Thymus (tissue), 11 donors: ENCODE results near the gene RPL6. TPM values are rescaled to one million over a fixed set of nuclear protein-coding genes. Genes with fewer than 3 reads are reported as not detected.

Experiments
- DNase-seq, 9 donors: peaks; one replicate each; pipeline ENCODE4 v3.0.0-alpha.2; 2013; ENCODE audit warnings: low spot score in 9 of 9, low read depth in 6 of 9, missing footprints in 1 of 9
- H3K27ac ChIP-seq, 2 donors: one replicate each; pipeline ENCODE4 v1.5.1; 2013; ENCODE audit warnings: control low read depth in 1 of 2, low read depth in 1 of 2, low read length in 1 of 2, mild to moderate bottlenecking in 1 of 2, moderate library complexity in 1 of 2
- H3K27me3 ChIP-seq, 2 donors: one replicate each; pipeline ENCODE4 v1.5.1; 2013; ENCODE audit warnings: low read length in 1 of 2; ENCODE audit not compliant: control insufficient read depth in 2 of 2, insufficient read depth in 1 of 2
- H3K36me3 ChIP-seq, 2 donors: one replicate each; pipeline ENCODE4 v1.5.1; 2013; ENCODE audit warnings: low read length in 1 of 2, mild to moderate bottlenecking in 1 of 2, moderate library complexity in 1 of 2; ENCODE audit not compliant: control insufficient read depth in 2 of 2, insufficient read depth in 2 of 2
- H3K4me1 ChIP-seq, 2 donors: one replicate each; pipeline ENCODE4 v1.5.1; 2013; ENCODE audit warnings: low read length in 2 of 2; ENCODE audit not compliant: control insufficient read depth in 2 of 2, insufficient read depth in 2 of 2
- H3K4me3 ChIP-seq, 2 donors: one replicate each; pipeline ENCODE4 v1.5.1; 2013; ENCODE audit warnings: low read length in 2 of 2, control low read depth in 1 of 2, mild to moderate bottlenecking in 1 of 2
- H3K9me3 ChIP-seq, 2 donors: one replicate each; pipeline ENCODE4 v1.5.1; 2013; ENCODE audit warnings: low read length in 1 of 2, mild to moderate bottlenecking in 1 of 2; ENCODE audit not compliant: control insufficient read depth in 2 of 2, insufficient read depth in 1 of 2
- WGBS: extraction: QIAGEN DNeasy Blood & Tissue Kit; methylation state at CpG from one replicate; pipeline ENCODE4 v1.1.7; 2013; 5-methylcytosine and 5-hydroxymethylcytosine counted together
- polyA plus RNA-seq: library from polyadenylated mRNA; stranded (reverse); fragments of 200-250 nt; gene quantifications from one replicate; pipeline ENCODE4 v1.2.3, GENCODE V29; 2013
- total RNA-seq: library from RNA; stranded (reverse); fragments of 120-200 nt; gene quantifications from one replicate; pipeline ENCODE4 v1.2.4, GENCODE V29; 2013
- donor health status: healthy.

RPL6 gene
- total and polyA plus RNA-seq, 2 donors, result 2,335 to 3,437 TPM

DNA sequence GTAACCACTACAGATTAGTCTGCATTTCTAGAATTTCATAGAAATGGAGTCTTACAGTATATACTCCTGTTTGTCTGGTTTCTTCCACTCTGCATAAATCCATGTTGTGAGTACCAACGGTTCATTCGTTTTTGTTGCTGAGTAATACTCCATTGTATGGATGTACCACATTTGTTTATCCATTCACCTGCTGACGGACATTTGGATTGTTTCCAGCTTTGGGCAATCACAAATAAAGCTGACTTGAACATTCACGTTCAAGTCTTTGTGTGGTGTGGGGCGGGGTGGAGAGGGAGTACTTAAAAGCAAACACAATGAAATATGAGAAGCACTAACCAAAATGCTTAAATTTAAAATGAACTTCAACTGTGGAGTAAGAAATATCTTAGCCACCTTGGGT is 34.3 kb downstream of the RPL6 start:
- Histone ChIP-seq H3K9me3 (no peaks in the 10 kb centered on the region), H3K27ac (no peak overlapping the region), H3K4me1 (no peaks in the 10 kb centered on the region), H3K4me3 (no peak overlapping the region), H3K27me3 (no peaks in the 10 kb centered on the region), H3K36me3 (no peaks in the 10 kb centered on the region)
- WGBS, result 95% methylated on average over 5 of the region's 5 CpGs
- DNase-seq, result no peak

DNA sequence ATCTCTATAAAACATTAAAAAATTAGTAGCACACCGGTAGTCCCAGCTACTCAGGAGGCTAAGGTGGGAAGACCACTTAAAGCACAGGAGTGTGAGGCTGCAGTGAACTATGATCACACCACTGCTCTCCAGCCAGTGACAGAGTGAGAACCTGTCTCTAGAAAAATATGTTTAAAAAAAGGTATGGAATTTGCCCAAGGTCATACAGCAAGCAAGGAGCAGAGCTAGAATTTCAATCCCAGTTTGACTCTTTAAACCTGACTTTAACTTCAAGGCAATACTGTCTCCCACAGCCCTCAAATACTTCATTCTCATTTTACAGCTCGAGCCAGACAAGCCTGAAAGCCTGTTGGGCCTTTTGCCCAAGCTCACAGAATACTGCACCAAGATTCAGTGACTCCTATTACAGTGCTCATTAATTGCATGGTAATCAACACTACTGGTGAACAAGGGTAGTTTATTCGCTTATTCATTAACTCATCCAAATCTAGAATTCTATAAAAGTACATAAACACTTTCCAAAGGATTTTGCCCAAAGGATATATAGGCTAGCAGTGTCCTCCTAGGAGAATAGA is 35.2 kb downstream of the RPL6 start:
- Histone ChIP-seq H3K27me3 (no peaks in the 10 kb centered on the region), H3K36me3 (no peaks in the 10 kb centered on the region), H3K4me1 (no peaks in the 10 kb centered on the region), H3K4me3 (no peak overlapping the region), H3K27ac (no peak overlapping the region), H3K9me3 (no peaks in the 10 kb centered on the region)
- DNase-seq, result no peak
- 93% methylated on average over 3 of the region's 3 CpGs for whole genome bisulfite sequencing

DNA sequence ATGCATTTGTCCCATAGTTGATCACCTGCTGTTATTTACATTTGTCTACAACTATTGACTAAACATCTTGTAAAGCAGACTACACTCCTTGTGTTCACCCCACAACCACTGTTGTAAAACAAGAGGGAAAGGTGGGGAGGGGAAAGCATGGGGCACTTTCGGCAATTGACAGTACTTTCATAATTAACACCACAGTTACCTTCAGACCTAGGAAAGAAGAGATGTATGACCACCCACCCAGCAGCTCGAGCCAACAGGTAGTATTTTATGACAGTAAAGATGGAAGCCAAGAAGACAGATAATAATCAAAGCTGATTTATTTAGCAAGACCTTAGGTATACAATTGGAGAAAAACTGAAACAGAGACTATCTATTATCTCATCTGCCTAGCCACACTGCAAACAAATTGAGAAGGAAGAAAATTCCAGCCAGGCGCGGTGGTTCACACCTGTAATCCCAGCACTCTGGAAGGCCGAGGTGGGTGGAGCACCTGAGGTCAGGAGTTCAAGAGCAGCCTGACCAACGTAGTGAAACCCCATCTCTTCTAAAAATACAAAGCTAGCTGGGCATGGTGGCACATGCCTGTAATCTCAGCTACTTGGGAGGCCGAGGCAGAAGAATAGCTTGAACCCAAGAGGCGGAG is 38.4 kb downstream of the RPL6 start:
- 90% methylated on average over 8 of the region's 8 CpGs for WGBS

DNA sequence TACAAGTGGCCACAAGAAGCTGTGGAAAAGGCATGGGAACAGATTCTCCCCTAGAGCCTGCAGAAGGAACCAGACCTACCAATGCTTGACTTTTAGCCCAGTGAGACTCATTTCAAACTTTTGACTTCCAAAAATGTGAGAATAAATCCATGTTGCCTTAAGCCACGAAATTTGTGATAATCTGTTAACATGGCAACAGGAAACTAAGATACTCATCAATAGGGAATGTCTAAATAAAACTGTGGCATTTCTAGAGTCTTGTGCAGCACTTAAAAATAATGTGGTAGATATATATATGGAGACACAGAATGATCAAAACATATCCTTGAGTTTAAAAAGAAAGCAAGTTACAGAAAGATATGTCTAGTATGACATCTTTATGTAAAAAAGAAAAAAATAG is 39.2 kb downstream of the RPL6 start:
- no peak for DNase-seq
- Histone ChIP-seq H3K4me3 (no peak overlapping the region), H3K27me3 (no peaks in the 10 kb centered on the region), H3K4me1 (no peaks in the 10 kb centered on the region), H3K36me3 (no peaks in the 10 kb centered on the region), H3K27ac (no peak overlapping the region), H3K9me3 (no peaks in the 10 kb centered on the region)
- WGBS, result 74% methylated on average over 1 of the region's 1 CpG

More for the DNA sequence above, 38.4 kb downstream of the RPL6 start:
- no peaks in the 10 kb centered on the region for H3K27me3 ChIP-seq
- no peak for DNase-seq
- H3K27ac ChIP-seq, result no peak overlapping the region
- H3K36me3 ChIP-seq, result no peaks in the 10 kb centered on the region
- H3K4me3 ChIP-seq, result no peak overlapping the region
- no peaks in the 10 kb centered on the region for H3K4me1 ChIP-seq
- no peaks in the 10 kb centered on the region for H3K9me3 ChIP-seq

DNA sequence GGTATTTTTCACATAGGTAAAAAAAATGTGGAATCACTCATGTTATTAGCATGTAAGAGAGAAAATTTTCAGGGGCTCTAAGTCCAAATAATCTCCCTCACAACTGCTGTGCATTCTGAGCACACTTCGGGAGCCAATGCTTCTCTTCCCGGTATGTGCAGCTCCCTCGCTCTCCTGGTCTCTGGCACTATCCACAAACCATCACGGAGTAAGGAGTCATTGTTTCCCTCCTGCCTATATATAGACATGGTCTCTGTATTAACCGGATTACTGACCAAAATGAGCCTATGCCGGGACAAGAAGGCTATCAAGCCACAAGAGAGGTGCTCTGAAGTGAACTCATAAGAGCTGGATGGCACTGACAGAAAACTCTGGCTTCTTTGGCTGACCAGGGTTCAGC is 40.5 kb downstream of the RPL6 start:
- Histone ChIP-seq H3K9me3 (no peaks in the 10 kb centered on the region), H3K36me3 (no peaks in the 10 kb centered on the region), H3K27me3 (no peaks in the 10 kb centered on the region), H3K4me1 (no peaks in the 10 kb centered on the region), H3K4me3 (no peak overlapping the region), H3K27ac (no peak overlapping the region)
- DNase-seq, result no peak
- WGBS, result 96% methylated on average over 6 of the region's 6 CpGs

DNA sequence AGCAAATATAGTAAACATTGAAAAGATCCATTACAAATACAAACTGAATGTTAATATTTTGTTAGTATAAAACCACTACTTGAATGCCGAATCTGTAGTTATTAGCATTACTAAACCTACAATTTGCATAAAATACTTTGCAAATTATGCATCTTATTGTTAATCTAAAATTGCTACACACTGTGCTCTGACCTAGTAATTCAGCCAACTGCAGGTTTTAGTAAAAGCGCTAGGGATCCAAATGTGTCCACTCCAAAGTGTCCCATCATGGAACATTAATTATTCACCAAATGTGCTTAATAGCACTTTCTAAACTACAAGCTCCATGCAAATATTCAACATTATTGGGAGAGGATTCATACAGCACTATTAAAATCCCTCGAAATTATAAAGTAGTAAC is 41.4 kb downstream of the RPL6 start:
- H3K27me3 ChIP-seq, result no peaks in the 10 kb centered on the region
- H3K9me3 ChIP-seq, result no peaks in the 10 kb centered on the region
- H3K36me3 ChIP-seq, result no peaks in the 10 kb centered on the region
- H3K4me3 ChIP-seq, result no peak overlapping the region
- H3K4me1 ChIP-seq, result no peaks in the 10 kb centered on the region
- no peak overlapping the region for H3K27ac ChIP-seq
- WGBS, result 95% methylated on average over 3 of the region's 3 CpGs
- DNase-seq, result no peak

DNA sequence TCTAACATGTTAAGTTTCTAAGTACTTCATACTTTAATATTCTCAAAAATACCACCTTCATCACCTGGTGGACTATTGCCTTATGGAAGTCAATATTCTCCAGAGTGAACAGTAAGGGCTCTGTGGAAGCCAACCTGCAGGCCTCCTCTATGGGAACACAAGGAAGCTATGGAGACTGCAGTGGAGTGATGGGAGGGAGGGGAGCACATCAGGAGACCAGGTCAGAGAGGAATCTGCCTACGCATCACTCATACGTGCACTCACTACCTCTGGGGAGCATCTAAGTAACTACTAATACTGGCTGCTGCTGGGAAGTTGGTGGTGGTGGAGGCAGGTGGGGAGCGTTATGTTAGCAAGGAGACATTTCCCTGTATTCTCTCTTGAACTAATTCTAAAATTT is 47.1 kb downstream of the RPL6 start:
- WGBS, result 98% methylated on average over 3 of the region's 3 CpGs
- no peaks in the 10 kb centered on the region for H3K4me1 ChIP-seq
- no peak overlapping the region for H3K27ac ChIP-seq
- H3K36me3 ChIP-seq, result no peaks in the 10 kb centered on the region
- DNase-seq, result no peak
- H3K4me3 ChIP-seq, result no peak overlapping the region
- no peaks in the 10 kb centered on the region for H3K27me3 ChIP-seq
- no peaks in the 10 kb centered on the region for H3K9me3 ChIP-seq

DNA sequence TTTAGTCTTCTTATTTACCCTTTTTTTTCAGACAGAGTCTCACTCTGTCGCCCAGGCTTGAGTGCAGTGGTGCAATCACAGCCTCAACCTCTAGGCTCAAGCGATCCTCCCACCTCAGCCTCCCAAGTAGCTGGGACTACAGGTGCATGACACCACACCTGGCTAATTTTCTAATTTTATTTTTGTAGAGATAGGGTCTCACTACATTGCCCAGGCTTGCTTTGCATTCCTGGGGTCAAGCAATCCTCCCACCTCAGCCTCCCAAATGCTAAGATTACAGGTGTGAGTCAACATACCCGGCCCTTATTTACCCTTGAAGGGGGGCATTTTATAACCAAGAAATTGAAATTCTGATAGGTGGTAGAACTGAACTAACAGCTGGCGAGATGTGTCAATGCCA is 48.1 kb downstream of the RPL6 start:
- H3K27me3 ChIP-seq, result no peaks in the 10 kb centered on the region
- DNase-seq, result no peak
- no peak overlapping the region for H3K4me3 ChIP-seq
- no peaks in the 10 kb centered on the region for H3K36me3 ChIP-seq
- WGBS, result 96% methylated on average over 4 of the region's 4 CpGs
- H3K9me3 ChIP-seq, result no peaks in the 10 kb centered on the region
- no peaks in the 10 kb centered on the region for H3K4me1 ChIP-seq
- H3K27ac ChIP-seq, result no peak overlapping the region

DNA sequence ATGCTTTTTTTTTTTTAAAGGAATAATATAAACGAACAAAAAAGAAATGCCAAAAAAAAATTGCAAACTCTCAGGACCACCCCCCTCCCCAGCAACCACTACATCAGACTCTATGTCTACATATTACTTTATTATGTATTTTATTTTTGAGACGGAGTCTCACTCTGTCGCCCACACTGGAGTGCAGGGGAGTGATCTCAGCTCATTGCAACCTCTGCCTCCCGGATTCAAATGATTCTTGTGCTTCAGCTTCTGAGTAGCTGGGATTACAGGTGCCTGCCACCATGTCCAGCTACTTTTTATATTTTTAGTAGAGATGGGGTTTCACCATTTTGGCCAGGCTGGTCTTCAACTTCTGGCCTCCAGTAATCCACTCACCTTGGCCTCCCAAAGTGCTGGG is 50.1 kb downstream of the RPL6 start:
- DNase-seq, result no peak
- 98% methylated on average over 4 of the region's 4 CpGs for WGBS
- Histone ChIP-seq H3K27ac (no peak overlapping the region), H3K4me3 (no peak overlapping the region), H3K27me3 (no peaks in the 10 kb centered on the region), H3K9me3 (no peaks in the 10 kb centered on the region), H3K36me3 (no peaks in the 10 kb centered on the region), H3K4me1 (no peaks in the 10 kb centered on the region)
